ENCODE data around the gene MYL6.

The MYL6 gene

GRCh38 chr12:56118688-56119357, 39.3 kb upstream of the MYL6 start:
- Histone ChIP-seq H3K27me3 (ENCODE audit: insufficient read depth, poor library complexity, severe bottlenecking) (no peaks in the 10 kb centered on the region), H3K27ac (replicated peaks) (peak overlapping the region; percentile 96), H3K4me3 (replicated peaks; ENCODE audit: insufficient read depth, low read length) (peak overlapping the region; percentile 70)
- DNase-seq (ENCODE audit: low read depth in 1 of 2, low spot score in 1 of 2), result no peak
- TF ChIP-seq REST (IDR thresholded peaks at IDR 0.05; ENCODE audit: insufficient replicate concordance, low read depth) (no peak), POLR2AphosphoS5 (IDR thresholded peaks at IDR 0.05; ENCODE audit: low read depth) (no peak), GABPA (IDR thresholded peaks at IDR 0.05; ENCODE audit: low read depth) (no peak), CTCF (IDR thresholded peaks at IDR 0.05; ENCODE audit: insufficient read depth, low read length) (no peak), SPI1 (IDR thresholded peaks at IDR 0.05; ENCODE audit: borderline replicate concordance, low read depth) (no peak)

GRCh38 chr12:56119361-56119796, 38.8 kb upstream of the MYL6 start:
- DNase-seq (ENCODE audit: low read depth in 1 of 2, low spot score in 1 of 2), result peak in 1 of 2 experiments; percentile 86
- H3K27ac ChIP-seq (replicated peaks), result peak overlapping the region; percentile 2; the same call in 1 of the 2 replicates
- no peaks in the 10 kb centered on the region for H3K27me3 ChIP-seq (ENCODE audit: insufficient read depth, poor library complexity, severe bottlenecking)
- H3K4me3 ChIP-seq (replicated peaks; ENCODE audit: insufficient read depth, low read length), result peak overlapping the region; percentile 70
- TF ChIP-seq CTCF (IDR thresholded peaks at IDR 0.05; ENCODE audit: insufficient read depth, low read length), result peak; percentile 56
- no peak for TF ChIP-seq GABPA (IDR thresholded peaks at IDR 0.05; ENCODE audit: low read depth)

GRCh38 chr12:56120158-56120846, 37.9 kb upstream of the MYL6 start:
- no peak for DNase-seq (ENCODE audit: low read depth in 1 of 2, low spot score in 1 of 2)
- Histone ChIP-seq H3K27ac (replicated peaks) (no peak overlapping the region), H3K27me3 (ENCODE audit: insufficient read depth, poor library complexity, severe bottlenecking) (no peaks in the 10 kb centered on the region), H3K4me3 (replicated peaks; ENCODE audit: insufficient read depth, low read length) (no peak overlapping the region)
- TF ChIP-seq SPI1 (IDR thresholded peaks at IDR 0.05; ENCODE audit: borderline replicate concordance, low read depth) (no peak), POLR2AphosphoS5 (IDR thresholded peaks at IDR 0.05; ENCODE audit: low read depth) (no peak), CTCF (IDR thresholded peaks at IDR 0.05; ENCODE audit: insufficient read depth, low read length) (no peak), GABPA (IDR thresholded peaks at IDR 0.05; ENCODE audit: low read depth) (no peak), REST (IDR thresholded peaks at IDR 0.05; ENCODE audit: insufficient replicate concordance, low read depth) (no peak)

All from HL-60 (cell line).